Measurements from ENCODE around the gene BLID.

BLID gene

DNA sequence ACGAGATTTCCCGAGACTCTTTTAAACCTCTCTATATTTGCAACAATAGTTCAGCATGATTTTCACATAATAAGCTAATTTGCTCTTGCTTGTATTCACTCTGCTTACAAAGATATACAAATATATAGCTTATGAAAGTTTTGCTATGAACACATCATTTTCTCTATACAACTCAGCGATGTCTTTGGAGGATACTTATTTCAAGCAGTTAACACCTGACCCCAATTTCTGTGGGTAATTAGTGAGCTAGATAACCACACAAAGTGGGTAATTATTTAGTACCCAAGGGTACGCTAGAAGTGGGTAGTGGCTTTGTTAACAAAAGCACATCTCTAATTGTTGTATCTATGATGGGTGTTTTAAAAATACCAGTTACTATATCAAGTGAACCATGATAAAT, 12.3 kb downstream of the BLID start:
- no peak for DNase-seq

DNA sequence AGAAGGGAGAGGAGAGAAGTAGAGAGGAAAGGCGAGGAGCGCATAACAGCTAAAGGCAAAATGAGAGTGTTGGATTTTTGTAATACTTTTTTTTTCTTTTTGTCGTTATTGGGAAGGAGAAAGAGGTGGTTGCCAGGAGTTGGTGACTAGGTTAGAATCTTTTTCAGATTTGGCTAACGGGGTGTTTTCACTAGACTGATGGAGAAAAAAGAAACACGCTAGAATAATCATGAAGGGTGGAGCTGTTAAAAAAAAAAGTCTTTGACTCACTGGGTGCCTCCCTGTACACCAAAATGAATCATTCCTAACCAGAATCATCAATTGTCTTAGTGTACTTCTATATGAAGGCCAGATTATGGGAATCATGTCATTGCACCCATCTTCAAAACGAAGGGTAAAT, 12.7 kb downstream of the BLID start:
- DNase-seq: no peak

DNA sequence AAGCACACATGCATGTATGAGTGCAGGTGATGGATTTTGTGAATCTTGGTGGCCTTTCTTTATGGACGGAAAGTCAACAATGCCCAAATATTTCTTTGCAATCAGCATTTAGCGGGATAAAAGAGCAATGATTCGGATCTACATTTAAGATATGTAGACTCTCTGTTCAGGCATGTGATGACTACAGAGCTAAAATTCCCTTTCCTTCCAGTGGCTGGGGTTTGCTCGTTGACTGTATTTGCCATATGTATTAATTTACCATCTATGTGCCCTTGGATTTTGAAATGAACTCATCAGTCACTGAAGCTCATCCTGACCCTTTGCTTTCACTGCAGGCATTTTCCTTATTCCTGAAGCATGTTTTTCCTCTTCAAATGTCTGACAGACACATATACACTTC, 13.6 kb downstream of the BLID start:
- DNase-seq: no peak

DNA sequence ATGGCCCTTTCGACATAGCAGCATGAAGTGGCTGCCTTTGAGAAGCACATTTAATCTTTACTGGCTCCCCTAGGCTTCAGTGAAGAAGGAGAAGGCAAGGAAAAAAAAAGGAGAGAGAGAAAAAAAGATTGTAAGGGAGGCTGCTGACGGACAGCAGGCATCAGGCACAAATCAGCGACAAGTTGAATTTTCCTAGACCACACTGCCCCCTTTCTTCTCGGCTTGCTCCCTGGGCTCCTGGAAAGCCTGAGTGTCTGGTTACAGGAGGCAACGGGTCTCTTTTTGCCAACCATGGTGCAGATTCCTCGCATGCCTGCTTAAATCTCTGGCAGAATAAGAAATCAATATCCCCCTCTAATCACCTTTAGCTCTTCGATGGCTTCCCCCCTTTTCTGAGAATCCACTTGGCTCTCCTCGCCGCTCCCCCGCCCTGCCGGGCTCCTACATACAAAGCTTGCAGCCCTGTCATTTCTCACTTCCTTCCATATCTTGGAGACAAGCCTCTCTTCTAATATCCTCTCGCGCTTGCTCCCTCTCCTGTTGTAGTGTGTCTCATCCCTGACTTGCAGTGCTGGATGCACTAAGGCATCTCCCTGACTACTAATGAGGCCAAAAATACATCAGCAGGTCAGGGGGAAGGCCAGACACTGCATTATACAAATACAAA, 14.3 kb downstream of the BLID start:
- no peak for DNase-seq

DNA sequence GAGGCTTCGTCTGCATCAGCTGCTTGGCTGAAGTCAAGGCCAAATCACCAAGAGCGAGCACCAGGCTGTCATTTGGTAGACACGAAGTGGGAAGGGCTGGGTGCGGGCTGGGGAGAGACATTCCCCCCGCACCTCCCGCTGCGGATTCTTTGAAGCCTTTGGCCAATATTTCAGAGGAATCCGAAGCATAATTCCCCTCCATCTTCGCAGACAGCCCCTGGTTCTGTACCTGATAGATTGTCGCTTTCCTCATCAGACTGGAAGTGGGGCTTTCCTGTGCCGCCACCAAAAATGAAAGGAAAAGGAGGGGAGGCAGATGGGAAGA, 15.3 kb downstream of the BLID start:
- no peak for DNase-seq

DNA sequence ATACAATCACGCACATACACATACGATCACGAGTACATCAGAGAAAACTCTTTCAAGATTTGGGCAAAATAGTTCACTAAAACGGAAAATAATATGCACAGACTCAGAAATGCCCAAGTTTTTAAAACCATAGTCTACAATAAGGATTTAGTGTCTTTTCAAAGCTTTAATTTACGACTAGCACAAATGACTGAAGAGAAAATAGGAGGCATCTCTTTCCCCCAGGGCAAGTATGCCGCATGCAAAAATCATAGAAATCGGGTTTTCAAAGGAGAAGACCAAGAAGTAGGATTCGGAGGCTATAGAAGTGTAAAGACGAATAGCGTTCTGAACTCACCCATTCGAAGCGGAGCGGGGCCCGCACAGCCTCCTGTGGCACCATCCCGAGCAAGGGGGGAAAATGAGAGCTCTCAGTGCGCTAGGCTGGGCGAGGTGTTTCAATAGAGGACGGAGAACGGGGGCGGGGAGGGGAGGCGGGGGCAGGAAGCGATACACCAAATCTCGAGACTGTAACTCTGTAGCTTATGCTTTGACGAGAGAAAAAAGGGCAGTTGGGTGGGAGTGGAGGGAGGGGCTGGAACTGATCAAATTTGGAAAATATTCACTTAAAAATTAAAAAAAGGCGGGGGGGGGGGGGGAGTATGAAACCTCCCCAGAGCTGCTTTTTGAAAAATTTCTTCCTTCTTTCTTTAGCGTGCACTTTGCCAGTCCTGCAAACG, 15.8 kb downstream of the BLID start:
- no peak for DNase-seq

DNA sequence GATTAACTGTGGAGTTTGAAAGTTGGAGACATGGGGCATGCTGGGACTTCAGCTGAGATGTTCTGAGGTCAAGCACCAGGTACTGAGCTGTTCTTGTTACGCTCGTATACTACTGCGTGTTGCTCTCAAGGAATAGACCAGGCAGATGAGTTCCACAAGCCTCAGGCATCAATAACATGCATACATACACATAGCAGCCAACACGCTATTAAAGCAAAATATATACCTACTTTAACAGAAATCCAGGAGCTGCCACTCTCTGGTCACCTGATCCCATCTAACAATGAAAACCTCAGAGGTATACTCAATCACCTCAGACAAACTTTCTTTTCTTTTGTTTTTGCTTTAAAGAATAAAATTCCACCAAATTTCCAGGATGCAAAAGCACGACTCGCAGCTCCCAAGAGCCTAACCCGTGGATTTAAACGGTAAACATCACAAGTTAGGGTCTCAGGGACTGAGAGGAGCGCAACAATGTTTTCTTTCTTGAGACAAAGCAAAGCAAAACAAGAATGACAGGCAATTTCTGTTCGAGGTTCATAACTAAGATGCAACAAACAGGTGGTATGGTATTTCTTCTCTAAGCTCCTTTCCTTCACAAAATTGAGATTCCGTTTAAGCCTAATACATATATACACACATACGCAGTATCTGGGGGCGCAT, 16.5 kb downstream of the BLID start:
- no peak for DNase-seq

DNA sequence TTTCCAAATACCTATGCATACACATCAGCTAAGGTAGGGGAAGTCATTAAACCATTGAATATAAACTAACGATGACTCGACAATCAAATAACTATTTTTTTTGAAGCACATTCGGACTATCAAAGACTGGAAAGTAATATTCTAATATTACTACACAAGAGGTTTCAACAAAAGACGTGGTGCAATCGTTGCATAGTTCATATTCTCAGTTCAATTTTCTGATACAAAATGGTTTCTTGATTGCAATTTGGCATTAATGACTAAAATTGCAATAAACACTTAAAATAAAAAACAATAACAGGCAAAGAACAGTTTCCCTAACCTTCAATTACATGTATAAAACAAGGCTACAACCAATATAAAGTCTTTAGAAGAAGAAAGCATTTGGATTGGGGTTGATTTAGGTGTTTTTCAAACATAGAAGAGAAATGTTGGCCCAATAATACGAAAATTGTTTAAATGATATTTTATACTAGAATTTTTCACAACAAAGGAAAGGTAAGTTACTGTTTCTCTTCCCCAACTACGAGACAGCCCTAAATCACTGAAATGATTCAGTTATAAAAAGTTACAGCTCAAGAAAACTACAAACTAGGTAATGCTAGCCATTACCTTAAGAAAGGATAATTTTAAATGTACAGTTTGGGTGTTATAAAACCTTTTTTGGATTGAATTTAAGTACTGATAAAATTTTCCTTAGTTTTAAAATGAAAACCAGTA, 17.6 kb downstream of the BLID start:
- DNase-seq: no peak

DNA sequence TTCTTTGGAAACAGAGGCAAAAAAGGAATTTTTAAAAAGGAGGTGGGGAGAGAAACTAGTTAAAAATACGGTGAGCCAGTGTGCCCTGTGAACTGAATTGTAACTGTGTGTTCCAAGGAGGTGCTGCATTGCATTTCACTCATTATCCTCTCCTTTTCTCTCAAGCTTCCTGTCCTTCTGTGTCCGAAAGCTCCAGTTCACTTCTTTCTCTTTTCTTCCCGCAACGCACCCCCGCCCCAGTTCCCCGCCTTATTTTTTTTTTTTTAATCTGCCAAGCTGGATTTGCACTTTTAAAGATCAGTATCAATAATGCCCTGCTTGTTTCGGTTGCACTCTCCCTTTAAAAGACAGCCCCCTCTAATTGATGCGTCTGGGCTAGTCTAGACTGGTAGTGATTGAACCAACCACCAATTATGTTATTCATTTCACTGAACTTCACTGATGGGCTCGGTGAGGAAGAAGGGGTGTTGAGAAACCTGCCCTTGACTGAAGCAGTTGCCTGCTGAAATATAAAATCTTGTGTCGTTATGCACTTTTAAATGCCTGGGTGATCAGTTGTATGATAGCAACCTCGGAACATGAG, 18.5 kb downstream of the BLID start:
- no peak for DNase-seq

DNA sequence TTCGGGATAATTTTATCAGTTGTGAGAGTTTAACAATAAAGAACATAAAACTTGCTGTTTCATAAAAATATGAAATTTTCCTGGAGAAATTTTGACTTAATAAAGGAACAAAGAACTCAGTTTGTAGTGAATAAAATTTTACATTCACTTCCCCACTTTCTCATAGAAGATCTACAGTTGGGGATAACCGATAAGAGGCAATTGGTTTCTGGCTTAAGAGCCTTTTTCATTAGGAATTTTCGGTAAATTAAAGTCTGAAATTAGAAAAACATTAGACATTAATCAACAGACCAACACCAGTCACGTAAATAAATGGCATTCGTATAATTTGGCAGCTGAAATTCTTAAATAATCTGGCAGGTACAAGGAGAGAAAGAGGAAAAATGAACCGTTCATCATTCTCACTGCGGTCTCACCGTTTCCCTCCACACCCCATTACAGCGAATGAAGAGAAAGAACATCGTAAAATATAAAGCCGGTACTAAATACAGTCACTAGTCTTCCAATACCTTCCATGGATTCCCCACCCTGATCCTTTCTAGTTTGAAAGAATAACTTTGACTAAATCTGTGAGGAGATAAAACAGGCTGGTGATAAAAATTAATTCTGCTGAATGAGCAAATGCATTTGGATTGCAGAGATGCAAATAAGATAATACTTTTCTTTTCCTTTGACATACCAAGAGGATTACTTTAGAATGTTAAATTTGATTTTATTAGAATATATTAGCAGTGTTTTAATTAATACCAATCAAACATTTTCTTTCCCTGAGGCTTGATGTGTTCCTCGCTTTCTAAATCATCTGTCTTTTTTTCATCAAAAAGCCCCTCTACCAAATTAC, 19.5 kb downstream of the BLID start:
- no peak for DNase-seq

DNA sequence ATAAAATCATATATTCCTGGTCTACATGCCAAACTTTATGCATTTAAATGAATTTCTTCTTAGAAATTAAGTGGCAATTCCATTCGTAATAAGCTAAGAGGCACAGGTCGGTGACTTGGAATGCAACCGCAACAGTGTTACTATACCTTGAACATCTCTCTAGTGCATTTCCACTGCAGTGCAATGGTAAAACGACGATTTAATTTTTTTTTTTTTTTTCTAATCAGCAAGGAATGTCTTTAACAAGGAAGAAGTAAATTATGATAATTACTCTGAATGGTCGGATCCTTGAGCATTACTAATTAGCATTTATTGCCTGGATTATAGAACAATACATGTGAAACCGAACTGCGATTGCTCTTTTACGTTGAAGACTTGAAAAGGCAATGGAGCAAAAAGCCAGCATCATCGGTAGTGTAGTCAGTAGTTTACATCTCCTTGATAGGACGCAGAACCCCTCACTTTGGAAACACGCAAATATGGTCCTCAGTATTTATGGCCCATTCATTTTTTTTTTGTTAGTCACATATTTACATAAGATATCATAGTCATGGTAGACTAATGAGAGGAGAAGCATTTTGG, 20.2 kb downstream of the BLID start:
- no peak for DNase-seq

DNA sequence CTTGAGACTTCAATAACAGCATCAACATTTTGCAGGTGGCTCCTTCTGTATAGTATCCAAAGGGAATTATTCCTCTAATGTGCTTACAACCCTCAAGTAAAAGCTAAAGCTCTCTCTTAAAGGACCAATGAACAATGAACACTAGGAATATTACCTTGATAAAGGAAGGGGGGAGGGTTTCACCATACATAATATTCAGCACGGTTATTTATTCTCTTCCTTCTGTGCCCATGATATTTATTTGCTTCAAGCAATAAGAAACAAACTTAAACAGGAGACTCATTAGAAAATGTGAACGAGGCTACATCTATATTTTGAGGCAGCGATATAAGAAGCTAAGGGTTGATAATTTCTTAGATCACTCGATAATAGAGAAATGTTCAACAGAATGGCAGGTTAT, 21.2 kb downstream of the BLID start:
- DNase-seq: no peak

DNA sequence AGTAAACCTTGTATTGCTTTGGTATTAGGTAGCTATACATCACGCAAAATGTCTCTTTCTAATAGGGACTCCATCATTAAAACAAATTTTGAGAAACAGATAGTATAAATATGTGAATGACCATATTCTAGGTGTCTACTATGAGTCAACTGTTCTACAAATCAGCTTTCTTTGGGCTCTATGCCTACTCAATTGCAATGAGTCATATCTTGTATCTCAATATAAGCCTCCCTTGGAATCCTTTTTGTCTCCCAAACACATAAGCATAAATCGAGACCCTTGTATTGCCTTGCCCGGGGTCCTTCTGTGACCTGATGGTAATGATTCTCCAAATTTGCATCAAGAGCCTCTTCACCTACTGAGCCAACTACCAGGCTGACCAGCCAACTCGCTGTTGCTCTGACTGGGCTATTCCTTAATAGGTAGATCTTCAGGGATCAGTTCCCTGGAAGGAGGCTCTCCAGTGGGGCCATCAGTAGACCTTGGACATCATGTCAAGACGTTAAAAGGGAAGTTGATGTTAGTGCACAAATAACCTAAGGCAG, 22.2 kb downstream of the BLID start:
- no peak for DNase-seq

DNA sequence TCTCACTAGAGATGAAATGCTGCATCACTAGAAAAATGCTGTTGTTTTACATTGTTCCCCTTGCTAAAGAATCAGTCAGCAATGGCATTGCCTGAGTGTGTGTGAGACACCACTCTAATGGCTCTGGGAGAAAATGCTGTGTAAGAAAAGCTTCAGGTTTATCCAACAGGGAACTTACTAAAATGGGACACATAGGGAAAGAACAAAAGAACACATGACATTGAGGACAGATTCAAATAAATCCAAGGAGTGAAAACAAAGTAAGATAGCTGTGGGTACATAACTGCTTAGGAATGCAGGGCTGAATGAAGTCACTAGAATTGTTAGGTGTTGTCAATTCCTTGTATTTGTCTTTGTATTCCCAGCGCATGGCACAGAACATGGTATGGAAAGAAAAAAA, 24.2 kb downstream of the BLID start:
- no peak for DNase-seq

DNA sequence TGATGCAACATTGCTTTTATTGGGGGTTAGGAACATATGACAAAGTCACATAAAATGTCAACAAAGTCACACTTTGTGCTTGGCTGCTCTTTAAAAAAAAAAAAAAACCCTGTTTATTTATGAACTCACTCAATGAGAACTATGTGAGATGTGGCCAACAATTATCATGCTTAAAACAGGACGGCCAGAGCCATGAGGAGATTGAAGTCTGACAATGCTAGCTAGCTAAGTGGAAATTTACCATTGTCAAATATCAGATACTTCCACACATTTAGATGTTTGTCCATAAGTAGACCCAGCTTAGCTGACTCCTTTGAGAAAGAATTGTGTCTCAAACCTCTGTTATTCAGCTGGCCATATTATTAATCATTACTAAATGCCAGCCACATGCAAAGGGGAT, 26.9 kb downstream of the BLID start:
- no peak for DNase-seq

DNA sequence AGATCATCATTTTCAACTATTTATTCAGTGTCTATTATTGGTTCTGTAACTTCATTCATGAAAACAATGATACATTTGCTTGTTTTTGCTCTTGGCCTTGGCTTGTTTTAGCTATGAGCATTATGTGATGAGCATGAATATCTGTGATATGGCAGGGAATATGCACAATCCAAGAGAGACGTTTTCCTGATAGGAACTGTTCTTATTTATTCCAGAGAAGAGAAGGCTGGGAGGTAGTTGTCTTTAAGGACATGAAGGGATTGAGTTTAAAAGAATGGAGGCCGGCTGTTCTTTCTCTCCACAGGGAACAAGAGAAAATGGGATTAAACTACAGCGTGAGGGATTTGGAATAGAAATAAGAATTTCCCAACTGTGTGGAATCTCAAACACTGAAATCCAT, 30.3 kb downstream of the BLID start:
- DNase-seq: no peak

DNA sequence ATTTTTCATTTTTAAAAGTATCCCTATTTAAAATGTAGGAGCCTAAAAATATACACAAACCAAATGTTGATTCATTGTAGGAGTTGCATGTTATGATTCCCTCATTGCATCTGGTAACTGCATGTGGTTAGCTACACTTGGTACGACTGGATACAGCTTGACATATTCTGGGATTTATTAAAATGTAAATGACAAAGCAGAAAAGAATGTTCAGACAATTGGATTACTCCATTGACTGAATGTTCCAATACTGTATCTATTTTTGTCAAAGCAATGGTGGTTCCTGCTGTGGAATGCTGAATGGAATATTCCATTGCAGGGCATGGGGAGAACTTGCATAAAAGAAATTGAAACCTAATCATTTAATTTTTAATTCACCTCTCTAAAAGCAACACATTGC, 30.8 kb downstream of the BLID start:
- no peak for DNase-seq

DNA sequence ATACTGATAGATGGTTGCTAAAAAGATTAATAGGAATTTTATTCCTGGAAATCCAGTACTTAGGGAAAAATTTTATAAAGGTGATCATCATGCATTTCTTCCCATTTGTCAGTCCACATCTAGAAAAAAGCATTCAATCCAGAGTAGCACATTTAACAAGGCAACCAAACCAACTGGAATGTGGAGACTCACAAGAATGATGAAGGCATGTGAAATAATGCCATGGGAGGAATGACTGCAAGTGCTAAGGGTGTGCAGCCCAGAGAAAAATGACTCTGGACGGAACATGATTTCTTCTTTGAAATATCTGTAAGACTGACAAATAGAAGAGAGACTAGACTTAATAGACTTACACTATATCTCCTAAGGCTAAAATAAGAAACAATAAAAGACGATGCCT, 33.8 kb downstream of the BLID start:
- no peak for DNase-seq

DNA sequence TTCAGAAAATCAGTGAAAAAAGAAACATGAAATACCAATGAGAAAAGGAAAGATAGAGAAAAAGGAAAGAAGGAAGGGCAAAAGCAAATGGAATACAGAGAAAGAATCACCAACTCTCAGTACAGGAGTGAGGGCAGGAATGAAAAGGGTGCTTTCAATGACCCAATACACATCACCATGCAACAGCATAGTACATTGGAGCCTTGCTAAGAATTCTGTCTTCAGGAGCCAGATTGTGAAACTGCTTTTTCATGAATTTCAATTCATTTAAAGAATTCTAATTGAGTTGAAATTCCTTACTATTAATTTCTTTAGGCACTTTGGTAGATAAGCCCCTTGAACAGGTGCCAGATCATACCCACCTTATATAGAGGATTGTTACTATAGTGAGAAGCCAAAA, 34.9 kb downstream of the BLID start:
- DNase-seq: no peak

DNA sequence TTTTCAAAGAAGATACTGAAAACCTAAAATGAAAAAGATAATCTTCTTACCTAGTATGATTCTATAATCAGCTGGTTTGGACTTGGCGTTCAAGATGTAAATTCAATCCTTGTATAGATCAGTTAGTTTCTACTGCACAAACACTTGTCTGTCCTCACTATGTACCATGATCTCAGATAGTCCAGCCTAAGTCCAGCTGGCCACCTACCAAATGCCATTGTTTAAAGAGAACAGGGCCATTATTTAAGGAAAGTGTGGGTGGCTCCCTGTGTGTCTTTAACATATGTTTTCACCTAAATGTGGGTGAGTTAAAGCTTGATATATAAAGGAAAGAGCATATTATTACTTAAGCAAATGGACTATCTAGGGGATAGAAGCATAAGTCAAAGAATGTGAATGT, 38.6 kb downstream of the BLID start:
- DNase-seq: no peak

DNA sequence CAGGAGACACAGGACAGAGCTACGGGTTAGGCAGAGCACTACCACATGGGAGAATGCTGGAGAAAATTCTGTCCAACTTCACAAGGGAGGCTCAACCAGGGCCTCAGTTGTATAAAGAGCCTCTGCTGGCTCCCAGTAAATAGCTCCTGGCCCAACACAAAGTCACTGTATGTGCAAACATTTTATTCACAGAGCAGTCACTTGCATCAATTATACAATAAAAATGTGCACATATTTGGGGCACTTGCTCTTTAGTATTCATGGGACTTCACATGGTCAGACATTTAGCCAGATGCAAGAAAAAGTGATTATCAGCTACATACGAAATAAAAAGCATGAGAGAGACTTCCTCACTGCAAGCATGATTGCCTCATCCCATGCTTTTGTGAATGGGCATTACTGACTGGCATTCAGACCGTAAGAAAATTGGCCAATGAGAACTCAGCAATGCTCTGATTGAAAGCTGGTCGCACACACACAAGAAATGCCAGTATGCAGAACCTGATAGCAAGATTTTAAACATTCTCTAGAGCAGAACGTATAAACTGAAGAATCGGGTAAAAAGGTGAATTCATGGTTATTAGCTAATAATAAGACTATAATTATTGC, 39.4 kb downstream of the BLID start:
- no peak for DNase-seq

Data from T-helper 9 cell (primary cell).